Measurements from ENCODE around the gene ZNF653. TPM values are rescaled to one million over a fixed set of nuclear protein-coding genes. Genes with fewer than 3 reads are reported as not detected.
"Not testable (repeated sequence)": the region's sequence is repeated elsewhere in the genome, so short reads cannot be mapped to it uniquely, and the experiment has no call there.

ZNF653 gene
- total RNA-seq, 4 donors from 2014 or later, result 8.6 to 33.7 (median 23.3) TPM

DNA sequence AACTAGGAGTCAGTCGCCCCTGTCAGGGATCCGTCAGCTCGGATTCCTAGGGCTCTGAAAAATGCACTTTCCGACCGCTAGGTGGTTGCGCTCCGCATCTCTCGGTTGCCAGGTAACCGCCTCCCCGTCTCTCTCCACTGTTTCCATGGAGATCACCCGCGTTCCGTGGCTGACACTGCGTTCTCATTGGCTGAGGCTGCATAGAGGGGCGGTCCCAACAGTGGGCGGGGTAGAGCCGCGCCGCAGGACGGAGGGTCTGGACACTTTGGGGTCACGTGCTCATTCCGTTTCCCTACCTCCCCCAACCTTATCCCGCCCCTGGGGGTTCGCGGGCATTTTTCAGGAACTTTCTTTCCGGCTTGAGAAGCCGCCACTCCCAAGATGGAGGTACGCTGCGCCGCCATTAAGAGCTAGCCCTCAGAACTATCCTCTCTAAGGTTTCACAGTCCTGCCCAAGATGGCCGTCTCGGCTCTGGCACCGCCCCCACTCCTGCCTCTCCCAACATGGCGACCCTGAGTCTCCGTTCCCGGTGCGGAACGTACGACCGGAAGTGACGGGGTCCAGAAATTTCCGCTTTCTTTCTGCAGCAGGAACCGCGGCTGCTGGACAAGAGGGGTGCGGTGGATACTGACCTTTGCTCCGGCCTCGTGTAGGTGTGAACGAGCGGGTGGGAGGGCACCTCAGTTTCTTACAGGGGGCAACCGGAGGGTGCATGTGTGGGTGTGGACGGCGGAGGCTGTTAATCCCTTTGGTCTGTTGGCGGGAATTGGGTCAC lies 70.4 kb downstream of the ZNF653 start, which contains the start of the genes ODAD3 and PRKCSH:
TSS of gene ODAD3 (minus strand) at position 65 of the 776 bp plus-strand sequence. CDS start 105 bp downstream, outside the sequence.
TSS of gene PRKCSH (plus strand) at position 579 of the 776 bp plus-strand sequence. CDS start 483 bp downstream, outside the sequence.
- Histone ChIP-seq H3K4me3 (peak within 1 kb of the TSS; percentile 61 to 73 (median 66)), H3K36me3 (peaks cover 0 to 30% (median 2%) of the 10 kb centered on the region in 3 donors), H3K4me1 (peaks cover 0 to 19% (median 12%) of the 10 kb centered on the region in 4 donors), H3K9me3 (no peaks in the 10 kb centered on the region), H3K27me3 (no peaks in the 10 kb centered on the region), H3K27ac (peak within 1 kb of the TSS; percentile 77 to 87 (median 79))
- peak in 1 of 2 donors; percentile 53 for TF ChIP-seq POLR2A (IDR thresholded peaks at IDR 0.05)
- TF ChIP-seq, protein P1, sequence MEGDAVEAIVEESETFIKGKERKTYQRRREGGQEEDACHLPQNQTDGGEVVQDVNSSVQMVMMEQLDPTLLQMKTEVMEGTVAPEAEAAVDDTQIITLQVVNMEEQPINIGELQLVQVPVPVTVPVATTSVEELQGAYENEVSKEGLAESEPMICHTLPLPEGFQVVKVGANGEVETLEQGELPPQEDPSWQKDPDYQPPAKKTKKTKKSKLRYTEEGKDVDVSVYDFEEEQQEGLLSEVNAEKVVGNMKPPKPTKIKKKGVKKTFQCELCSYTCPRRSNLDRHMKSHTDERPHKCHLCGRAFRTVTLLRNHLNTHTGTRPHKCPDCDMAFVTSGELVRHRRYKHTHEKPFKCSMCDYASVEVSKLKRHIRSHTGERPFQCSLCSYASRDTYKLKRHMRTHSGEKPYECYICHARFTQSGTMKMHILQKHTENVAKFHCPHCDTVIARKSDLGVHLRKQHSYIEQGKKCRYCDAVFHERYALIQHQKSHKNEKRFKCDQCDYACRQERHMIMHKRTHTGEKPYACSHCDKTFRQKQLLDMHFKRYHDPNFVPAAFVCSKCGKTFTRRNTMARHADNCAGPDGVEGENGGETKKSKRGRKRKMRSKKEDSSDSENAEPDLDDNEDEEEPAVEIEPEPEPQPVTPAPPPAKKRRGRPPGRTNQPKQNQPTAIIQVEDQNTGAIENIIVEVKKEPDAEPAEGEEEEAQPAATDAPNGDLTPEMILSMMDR (IDR thresholded peaks at IDR 0.05), result peak; percentile 87 to 99 (median 98)
- DNase-seq, result peak; percentile 98 to 100 (median 99)

DNA sequence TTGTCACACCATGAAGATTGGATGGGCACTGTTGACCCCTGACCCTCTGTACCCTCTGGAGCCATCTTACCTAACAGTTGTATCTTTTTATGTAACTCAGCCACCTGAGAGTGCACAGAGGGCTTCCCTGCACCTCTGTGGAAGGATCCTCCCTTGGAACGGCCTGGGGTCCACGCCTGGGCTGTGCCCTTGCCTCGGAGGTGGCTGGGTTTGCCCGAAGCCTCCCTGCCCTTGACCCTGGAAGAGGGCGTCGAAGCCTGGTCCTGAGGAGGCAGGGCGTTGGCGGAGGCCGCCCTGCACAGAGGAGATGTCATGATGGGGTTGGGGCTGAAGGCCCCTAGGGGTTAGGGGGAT lies 71.0 kb downstream of the ZNF653 start:
- no peaks in the 10 kb centered on the region for H3K9me3 ChIP-seq
- no peak for DNase-seq
- H3K27me3 ChIP-seq, result no peaks in the 10 kb centered on the region
- TF ChIP-seq POLR2A (IDR thresholded peaks at IDR 0.05), result no peak
- TF ChIP-seq, protein P1 (IDR thresholded peaks at IDR 0.05), result no peak
- peaks cover 0 to 28% (median 2%) of the 10 kb centered on the region in 3 donors for H3K36me3 ChIP-seq
- H3K4me3 ChIP-seq, result peak overlapping the region; percentile 61 to 73 (median 66)
- peaks cover 0 to 19% (median 12%) of the 10 kb centered on the region in 4 donors for H3K4me1 ChIP-seq
- peak overlapping the region; percentile 44 to 87 (median 78) for H3K27ac ChIP-seq

DNA sequence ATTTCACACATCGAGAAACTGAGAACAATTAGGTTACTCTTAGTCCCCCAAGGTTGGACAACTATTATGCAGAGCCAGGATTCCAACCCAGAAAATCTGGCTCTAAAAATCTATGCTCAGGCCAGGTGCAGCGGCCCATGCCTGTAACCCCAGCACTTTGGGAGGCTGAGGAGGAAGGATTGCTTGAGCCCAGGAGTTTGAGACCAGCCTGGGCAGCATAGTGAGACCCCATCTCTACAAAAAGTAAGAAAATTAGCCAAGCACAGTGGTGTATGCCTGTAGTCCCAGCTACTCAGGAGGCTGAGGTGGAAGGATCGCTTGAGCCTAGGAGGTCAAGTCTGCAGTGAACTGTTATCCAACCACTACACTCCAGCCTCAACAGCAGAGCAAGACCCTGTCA lies 72.1 kb downstream of the ZNF653 start:
- H3K36me3 ChIP-seq, result peaks cover 0 to 20% (median 2%) of the 10 kb centered on the region in 3 donors
- DNase-seq, H3K9me3 ChIP-seq, H3K27ac ChIP-seq, H3K4me3 ChIP-seq, H3K27me3 ChIP-seq: not testable (repeated sequence)
- H3K4me1 ChIP-seq, result peaks cover 0 to 19% (median 12%) of the 10 kb centered on the region in 4 donors

Small RNAs within 50 kb of the gene (small RNA-seq; reads per million reads assigned to genes)
- gene MIR7974, result 0 to 1.8 reads per million in 2 donors
- gene RN7SL833P, result 0 to 0.06 reads per million in 2 donors

Other genes with a start within 250 kb of the ZNF653 start
- gene DOCK6, start 243.3 kb downstream of the ZNF653 start, total RNA-seq, result 100 to 1,000 TPM in 3 of 4 donors, 10 to 100 TPM in 1; 66.4 to 194 (median 157) TPM
- gene TSPAN16, start 209.7 kb downstream of the ZNF653 start, total RNA-seq, result not detected
- gene RAB3D, start 166.2 kb downstream of the ZNF653 start, total RNA-seq, result 10 to 100 TPM in 3 of 4 donors, 1 to 10 TPM in 1; 9.5 to 16.4 (median 12.7) TPM
- 100 to 1,000 TPM in 3 of 4 donors, 10 to 100 TPM in 1; 77.6 to 212 (median 168) TPM for gene TMEM205, start 159.6 kb downstream of the ZNF653 start, total RNA-seq
- 100 to 1,000 TPM in 1 of 4 donors, 10 to 100 TPM in 3; 25.6 to 157 (median 65.6) TPM for gene CCDC159, start 159.3 kb downstream of the ZNF653 start, total RNA-seq
- gene PLPPR2, start 150.4 kb downstream of the ZNF653 start, total RNA-seq, result 10 to 100 TPM in 2 of 4 donors, 1 to 10 TPM in 2; 6.8 to 18.2 (median 10.1) TPM
- gene SWSAP1, start 131.2 kb downstream of the ZNF653 start, total RNA-seq, result 1 to 10 TPM in 2 of 4 donors, under 1 TPM in 1, not detected in 1; 0.76 to 3.2 (median 1.9) TPM
- 1 to 10 TPM; 1.2 to 5.0 (median 3.0) TPM for gene EPOR, start 121.5 kb downstream of the ZNF653 start, total RNA-seq
- 10 to 100 TPM in 1 of 4 donors, 1 to 10 TPM in 3; 2.5 to 51.2 (median 6.3) TPM for gene RGL3, start 86.5 kb downstream of the ZNF653 start, total RNA-seq
- gene ODAD3, start 70.7 kb downstream of the ZNF653 start, total RNA-seq, result 1 to 10 TPM in 1 of 4 donors, not detected in 3; 1.5 TPM
- gene PRKCSH, start 70.2 kb downstream of the ZNF653 start, total RNA-seq, result 100 to 1,000 TPM; 161 to 239 (median 194) TPM
- gene ELAVL3, start 24.8 kb downstream of the ZNF653 start, total RNA-seq, result under 1 TPM in 1 of 4 donors, not detected in 3; 0.95 TPM
- gene ECSIT, start 23.3 kb upstream of the ZNF653 start, total RNA-seq, result 10 to 100 TPM; 50.1 to 94.0 (median 70.4) TPM
- gene CNN1, start 33.0 kb upstream of the ZNF653 start, total RNA-seq, result 10 to 100 TPM; 21.2 to 88.2 (median 25.7) TPM
- gene ELOF1, start 53.4 kb upstream of the ZNF653 start, total RNA-seq, result 10 to 100 TPM; 30.5 to 39.2 (median 32.2) TPM
- 10 to 100 TPM; 16.5 to 36.3 (median 23.4) TPM for gene ACP5, start 71.8 kb upstream of the ZNF653 start, total RNA-seq
- gene ZNF627, start 91.6 kb upstream of the ZNF653 start, total RNA-seq, result 10 to 100 TPM in 1 of 4 donors, 1 to 10 TPM in 3; 4.4 to 10.7 (median 5.5) TPM
- 10 to 100 TPM in 3 of 4 donors, 1 to 10 TPM in 1; 5.0 to 14.4 (median 13.1) TPM for gene ZNF823, start 233.1 kb upstream of the ZNF653 start, total RNA-seq

All from Peyer's patch (tissue), 4 donors.